Measurements from ENCODE around the gene SYNGAP1.

The SYNGAP1 gene

DNA sequence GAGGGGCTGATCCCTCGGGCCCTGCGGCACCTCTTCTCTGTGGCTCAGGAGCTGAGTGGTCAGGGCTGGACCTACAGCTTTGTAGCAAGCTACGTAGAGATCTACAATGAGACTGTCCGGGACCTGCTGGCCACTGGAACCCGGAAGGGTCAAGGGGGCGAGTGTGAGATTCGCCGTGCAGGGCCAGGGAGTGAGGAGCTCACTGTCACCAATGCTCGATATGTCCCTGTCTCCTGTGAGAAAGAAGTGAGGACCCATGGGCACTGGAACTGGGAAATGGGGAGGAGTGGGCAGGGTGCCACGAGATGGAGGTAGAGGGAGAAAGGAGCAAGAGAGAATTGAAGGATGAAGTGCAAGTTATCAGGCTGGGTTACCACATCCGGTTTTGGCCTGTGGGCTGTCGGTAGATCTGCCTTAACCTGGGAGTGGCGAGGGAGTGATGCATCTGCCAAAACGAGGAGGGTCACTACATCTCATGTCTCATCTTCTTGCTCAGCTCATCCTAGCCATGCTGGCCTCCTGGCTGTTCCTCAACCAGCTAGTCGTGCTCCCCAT, 14.4 kb upstream of the SYNGAP1 start:
- no peak for DNase-seq

DNA sequence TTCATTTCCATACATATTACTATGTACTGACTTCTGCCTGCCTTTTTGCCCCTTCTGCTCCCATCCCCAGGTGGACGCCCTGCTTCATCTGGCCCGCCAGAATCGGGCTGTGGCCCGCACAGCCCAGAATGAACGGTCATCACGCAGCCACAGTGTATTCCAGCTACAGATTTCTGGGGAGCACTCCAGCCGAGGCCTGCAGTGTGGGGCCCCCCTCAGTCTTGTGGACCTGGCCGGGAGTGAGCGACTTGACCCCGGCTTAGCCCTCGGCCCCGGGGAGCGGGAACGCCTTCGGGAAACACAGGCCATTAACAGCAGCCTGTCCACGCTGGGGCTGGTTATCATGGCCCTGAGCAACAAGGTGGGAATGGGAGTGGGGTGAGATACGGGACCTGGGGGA, 13.7 kb upstream of the SYNGAP1 start:
- no peak for DNase-seq

DNA sequence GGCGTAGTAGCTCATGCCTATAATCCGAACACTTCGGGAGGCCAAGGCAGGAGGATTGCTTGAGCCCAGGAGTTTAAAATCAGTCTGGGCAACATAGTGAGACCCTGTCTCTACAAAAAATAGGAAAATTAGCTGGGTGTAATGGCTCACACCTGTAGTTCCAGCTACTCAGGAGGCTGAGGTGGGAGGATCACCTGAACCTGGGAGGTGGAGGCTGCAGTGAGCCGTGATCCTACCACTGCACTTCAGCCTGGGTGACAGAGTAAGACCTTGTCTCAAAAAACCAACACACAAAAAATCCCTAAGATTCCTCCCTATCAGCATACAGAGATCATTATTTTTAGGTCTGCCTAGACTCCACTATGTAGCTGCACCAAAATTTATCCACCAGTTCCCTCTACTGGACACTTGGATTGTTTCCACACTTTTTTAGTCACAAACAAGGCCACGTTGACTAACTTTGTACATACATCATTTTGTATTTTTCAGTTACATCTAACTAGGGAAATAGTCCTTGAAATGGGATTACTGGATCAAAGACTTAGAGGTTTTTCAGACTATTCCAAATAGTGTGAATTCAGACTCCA, 12.6 kb upstream of the SYNGAP1 start:
- DNase-seq = no peak

DNA sequence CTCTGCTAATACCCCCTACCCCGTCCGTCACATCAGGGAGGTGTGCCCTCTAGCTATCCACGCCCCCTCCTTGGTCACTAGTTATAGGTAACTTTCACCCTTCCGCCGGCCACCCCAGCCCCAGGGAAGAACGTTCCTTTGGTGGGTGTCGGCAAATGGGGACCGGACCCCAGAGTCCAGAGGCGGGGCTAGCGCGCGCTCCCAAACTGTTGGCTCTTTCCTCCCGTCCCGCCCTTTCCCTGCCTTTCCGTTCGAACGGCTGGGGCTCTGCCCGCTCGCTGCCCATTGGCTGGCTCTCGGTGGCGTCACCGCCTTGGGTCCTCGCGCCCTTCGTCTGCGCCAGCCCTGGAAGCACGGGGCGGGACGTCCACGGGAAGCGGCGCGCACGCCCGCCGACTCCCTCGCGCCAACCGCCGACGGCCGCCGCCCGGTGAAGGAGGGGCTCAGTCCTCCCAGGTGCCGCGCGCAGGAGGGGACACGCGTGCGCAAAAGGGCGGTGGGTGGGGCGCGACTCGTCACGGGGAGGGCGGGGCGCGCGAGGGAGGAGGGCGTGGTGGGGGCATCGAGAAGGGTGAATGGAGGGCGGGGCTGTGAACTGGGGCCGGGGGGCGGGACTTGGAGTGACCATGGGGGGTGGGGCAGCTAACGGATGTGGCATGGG, 9.7 kb upstream of the SYNGAP1 start:
- peak; percentile 97 for DNase-seq

DNA sequence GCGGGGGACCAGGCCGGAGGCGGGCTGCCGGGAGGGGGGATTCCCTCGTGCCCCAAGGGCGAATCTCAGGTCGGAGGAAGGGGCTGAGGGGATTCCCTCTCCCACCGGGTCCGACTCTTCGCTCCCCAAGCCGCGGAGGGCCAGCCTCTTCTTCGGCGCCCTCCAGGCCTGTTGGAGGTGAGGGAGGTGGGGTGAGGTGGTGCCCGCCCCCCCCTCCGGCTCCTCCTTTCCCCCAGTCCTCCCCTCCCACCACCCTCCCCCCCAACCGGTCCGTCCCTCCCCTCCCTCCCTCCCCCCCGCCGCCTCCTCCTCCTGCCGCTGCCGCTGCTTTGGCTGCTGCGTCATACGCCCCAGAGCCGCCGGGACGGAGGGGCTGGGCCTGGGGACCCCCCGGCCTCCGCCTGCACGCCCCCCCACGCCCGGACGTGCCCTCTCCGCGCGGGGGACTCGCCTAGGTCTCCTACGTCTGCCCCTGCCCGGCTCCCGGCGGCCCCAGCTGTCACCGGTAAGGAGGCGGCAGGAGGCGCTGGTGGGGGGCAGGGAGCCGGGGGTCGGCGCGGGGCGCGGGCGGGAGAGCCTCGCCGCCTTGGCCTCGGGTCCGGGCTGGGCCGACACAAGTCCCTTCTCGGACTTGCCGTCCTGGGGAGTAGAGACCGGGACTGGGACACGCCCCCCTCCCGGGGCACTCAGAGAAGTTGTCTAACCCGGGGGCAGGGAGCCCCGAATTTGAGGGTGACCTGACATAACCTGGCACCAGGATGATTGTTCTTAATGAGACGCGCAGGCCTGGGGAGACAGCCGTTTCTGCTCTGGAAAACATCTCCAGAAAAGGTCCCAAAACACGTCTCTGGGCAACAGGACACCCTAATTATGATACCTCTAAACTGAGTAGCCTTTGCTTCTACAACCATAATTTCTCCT, 8.9 kb upstream of the SYNGAP1 start, which contains the start of gene PHF1:
TSS of gene PHF1 (plus strand) at position 304 of the 921 bp plus-strand sequence. CDS start 1,250 bp downstream, outside the sequence.
- DNase-seq = peak; percentile 79

DNA sequence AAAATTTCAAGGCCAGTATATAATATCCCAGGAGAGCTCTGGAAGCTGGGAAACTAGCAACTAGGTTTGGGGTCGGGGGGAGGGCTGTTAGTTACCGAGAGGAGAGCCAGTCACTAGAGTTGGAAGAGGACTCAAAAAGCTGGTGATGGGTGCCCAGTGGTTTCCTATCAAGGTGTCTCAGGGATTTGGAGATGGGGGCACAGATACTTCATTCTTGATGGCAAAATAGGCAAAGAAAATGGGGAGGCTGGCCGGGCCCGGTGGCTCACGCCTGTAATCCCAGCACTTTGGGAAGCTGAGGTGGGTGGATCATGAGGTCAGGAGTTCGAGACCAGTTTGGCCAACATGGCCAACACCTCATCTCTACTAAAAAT, 8.2 kb upstream of the SYNGAP1 start:
- DNase-seq = no peak

DNA sequence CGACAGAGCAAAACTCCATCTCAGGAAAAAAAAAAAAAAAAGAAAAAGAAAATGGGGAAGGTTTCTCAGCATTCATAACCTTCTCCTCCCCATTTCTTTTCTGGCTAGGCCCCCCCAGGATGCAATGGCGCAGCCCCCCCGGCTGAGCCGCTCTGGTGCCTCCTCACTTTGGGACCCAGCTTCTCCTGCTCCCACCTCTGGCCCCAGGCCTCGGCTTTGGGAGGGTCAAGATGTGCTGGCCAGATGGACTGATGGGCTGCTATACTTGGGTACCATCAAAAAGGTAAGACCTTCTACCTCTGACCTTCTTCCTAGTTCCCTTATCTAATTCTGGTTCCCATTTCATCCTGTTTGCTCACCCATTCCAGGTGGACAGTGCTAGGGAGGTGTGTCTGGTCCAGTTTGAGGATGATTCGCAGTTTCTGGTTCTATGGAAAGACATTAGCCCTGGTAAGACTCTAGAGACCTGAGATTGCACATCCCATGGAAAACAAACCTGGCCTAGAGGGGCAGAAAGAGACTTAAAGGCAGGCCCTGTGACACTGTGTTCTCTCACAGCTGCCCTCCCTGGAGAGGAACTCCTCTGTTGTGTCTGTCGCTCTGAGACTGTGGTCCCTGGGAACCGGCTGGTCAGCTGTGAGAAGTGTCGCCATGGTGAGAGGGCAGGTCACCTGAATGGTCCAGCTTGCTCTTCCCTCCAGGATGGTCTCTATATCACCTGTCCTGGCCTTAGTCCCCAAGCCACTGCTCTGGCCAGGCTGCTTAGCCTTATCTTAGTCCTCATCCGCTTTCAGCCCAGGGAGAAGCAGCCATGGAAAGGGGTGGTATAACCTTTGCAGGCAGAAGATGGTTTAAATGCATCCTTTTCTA, 7.5 kb upstream of the SYNGAP1 start:
- no peak for DNase-seq

DNA sequence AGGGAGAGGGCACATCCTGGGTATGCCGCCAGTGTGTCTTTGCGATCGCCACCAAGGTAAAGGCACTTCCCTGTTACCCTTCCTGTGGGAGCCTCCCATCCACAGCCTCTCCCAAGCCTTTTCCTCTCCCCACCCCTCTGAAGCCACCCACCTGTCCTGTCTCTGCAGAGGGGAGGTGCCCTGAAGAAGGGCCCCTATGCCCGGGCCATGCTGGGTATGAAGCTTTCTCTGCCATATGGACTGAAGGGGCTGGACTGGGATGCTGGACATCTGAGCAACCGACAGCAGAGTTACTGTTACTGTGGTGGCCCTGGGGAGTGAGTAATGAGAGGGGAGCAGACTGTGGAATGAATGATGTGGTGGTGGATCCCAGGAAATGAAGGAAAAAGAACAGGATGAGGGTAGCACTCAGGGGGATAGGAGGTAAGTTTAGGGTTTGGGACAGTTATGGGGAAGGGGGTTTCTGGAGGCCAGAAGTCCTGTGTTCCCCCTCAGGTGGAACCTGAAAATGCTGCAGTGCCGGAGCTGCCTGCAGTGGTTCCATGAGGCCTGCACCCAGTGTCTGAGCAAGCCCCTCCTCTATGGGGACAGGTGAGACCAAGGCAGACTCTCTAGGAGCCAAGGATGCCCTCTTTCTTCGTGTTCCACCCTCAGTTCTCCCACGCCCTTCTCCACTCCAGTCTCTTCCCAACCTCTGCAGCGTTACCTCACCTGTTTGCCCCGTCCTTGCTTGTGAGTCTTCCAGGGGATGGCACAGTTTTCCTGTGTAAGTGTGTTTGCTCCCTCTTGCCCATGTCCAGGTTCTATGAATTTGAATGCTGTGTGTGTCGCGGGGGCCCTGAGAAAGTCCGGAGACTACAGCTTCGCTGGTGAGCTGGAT, 6.4 kb upstream of the SYNGAP1 start:
- DNase-seq = no peak

DNA sequence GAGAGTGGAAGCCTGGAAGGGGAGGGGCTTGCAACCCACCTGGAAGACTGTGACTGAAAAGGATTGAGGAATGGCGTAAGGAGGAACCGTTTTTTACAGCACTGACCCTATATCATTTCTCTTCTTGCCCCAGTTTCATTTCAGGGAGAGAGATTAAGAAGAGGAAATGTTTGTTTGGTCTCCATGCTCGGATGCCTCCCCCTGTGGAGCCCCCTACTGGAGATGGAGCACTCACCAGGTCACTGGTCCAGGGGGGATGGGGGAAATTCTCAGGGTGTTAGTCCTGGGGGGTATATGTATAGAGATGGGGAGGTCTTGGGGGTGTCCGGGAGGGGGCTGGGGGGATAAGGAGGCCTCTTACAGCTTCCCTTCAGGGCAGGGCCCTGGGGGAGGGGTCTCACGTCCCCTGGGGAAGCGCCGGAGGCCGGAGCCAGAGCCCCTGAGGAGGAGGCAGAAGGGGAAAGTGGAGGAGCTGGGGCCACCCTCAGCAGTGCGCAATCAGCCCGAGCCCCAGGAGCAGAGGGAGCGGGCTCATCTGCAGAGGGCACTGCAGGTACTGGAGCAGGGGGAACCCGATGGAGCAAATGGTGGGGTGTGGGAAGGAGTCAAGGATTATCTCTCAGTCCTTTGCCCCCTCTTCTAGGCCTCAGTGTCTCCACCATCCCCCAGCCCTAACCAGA, 5.1 kb upstream of the SYNGAP1 start:
- no peak for DNase-seq

DNA sequence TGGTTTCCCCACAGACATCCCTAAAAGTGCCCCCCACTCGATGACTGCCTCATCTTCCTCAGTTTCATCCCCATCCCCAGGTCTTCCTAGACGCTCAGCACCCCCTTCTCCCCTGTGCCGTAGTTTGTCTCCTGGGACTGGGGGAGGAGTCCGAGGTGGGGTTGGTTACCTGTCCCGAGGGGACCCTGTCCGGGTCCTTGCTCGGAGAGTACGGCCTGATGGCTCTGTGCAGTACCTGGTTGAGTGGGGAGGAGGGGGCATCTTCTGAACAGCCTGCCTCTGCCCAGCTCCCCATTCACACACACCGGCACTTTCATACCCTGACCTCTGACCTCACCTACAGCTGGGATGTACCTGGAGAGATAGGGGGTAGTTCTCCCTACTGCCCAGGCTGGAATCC, 4.0 kb upstream of the SYNGAP1 start:
- no peak for DNase-seq

DNA sequence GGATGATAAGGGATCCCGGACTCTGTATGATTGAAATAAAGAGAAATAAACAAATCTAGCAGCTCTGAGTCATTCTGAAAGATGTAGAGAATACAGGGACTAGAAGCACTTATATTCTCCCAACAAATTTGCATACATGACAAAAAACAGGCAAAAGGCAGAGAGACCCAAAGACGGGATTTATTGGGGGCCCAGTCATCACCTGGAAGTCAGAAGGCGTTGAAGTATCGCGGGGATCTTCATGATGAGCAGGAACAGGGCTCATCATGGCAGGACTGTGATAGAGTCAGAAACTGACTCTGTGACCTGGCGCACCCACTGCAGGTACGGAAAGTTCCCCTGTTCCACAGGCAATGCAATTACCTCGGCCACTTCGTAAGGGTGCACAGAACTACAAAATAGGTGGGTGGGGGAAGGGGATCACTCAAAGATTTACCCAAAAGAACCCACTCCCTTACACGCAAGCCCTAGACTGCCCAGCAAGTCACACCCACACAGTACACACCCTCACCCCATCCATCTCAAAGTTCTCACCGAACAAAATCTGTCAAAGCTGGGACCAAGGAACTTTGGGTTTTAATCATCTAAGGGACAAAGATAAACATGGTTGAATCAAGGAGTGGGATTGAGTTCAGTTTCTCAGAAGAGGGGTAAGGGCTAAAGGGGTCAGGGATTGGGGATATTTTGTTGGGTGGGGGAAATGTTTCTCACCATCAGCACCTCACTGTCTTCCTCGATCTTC, 3.3 kb upstream of the SYNGAP1 start:
- no peak for DNase-seq

DNA sequence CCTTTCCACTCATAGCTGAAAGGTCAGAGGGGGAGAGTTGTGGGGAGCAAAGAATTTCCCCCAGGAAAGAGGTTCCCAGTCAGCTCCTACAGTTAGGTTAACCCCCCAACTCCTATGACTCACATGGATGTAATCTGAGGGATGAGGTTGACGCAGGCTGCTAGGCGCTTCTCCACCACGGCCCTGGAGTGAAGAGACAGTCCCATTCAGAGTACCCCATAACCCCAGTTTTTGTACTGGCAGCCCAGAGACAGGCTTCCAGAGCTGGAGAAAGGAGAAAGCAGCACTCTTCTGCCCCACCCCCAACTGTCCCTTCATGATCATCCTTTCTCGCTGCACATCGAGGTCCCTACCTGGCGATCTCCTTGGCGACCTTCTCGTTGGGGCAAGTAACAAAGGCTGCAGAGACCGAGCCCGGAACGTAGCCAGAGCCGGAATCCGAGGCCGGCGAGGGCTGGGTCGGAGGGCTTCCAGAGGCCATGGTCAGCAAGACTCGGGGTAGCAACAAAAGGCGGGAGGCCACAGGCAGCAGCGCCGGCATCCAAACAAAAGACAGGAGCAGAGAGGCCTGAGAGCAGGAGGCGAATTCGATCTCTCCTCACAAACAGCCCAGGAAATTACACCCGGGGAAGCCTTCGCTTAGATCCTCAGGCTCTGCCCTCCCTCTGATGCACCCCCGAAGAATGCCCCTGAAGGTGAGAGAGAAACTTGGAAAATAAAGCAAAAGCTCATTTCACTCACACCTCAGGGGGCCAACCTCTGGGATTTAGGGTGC, 2.5 kb upstream of the SYNGAP1 start:
- no peak for DNase-seq

DNA sequence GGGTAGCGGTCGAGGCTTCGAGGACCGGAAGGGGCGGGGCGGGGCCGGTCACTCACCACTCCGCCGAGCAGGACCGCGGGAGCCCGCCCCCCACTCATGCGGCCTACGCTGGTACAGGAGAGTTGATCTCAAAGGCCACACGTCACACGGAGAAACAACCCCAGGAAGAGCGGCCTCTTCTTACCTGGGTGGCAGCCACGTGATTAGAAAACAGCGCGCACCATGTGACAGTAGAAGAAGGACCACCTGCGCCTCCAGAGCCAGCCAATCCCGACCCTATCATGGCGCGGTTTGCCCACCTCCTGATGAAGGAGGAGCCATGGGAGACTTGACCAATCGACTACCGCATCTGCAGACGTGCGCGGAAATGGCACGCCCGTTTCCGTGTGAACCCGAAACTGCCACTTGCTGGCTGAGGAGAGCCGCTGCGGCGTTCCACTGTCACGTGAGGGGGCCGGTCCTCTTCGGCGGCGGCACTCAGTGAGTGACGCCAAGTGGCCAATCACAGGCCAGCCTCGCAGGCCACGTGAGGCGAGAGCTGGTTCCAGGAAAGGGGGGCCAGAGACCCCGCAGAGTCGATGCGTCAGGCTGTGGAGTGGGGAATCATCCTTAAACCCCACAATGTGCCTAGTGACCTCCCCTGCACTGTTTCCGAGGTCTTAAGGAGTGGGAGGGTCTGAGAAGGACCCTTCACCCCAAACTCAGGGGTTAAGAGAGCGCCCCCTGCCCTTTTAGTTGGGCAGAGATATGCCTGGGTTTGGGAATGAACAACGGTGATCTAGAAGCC, 1.8 kb upstream of the SYNGAP1 start, which contains the start of gene CUTA:
TSS of gene CUTA (minus strand) at position 205 of the 787 bp plus-strand sequence. CDS start at position 98, 107 bp downstream.
- DNase-seq = peak; percentile 98

DNA sequence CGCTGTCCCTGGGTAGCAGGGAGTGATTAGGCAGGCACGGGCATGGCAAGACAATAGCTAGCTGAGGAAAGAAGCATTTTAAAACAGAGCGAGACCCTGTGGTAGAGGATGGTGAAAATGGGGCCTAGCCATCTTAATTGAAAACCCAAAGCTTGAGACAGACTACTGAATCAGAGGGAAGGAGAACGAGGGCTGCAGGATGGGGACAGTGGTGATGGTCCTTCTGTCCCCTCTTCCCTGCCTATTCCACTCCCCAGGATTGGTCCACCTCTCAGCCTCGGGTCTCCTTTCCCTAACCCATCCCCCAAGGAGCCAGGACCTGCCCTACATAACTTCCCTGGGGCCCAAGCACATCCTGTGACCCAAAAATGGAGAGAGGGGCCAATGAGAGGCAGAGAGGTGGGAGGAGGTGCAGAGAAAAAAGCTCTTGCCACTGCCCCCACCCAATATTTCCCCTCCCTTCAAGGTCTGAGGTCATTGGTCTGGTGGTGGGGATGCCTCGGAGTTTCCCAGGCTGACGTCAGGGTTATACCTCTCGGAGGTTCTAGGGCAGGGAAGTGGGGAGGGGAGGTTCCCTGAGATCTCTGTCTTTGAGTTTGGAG, 1.1 kb upstream of the SYNGAP1 start:
- no peak for DNase-seq

DNA sequence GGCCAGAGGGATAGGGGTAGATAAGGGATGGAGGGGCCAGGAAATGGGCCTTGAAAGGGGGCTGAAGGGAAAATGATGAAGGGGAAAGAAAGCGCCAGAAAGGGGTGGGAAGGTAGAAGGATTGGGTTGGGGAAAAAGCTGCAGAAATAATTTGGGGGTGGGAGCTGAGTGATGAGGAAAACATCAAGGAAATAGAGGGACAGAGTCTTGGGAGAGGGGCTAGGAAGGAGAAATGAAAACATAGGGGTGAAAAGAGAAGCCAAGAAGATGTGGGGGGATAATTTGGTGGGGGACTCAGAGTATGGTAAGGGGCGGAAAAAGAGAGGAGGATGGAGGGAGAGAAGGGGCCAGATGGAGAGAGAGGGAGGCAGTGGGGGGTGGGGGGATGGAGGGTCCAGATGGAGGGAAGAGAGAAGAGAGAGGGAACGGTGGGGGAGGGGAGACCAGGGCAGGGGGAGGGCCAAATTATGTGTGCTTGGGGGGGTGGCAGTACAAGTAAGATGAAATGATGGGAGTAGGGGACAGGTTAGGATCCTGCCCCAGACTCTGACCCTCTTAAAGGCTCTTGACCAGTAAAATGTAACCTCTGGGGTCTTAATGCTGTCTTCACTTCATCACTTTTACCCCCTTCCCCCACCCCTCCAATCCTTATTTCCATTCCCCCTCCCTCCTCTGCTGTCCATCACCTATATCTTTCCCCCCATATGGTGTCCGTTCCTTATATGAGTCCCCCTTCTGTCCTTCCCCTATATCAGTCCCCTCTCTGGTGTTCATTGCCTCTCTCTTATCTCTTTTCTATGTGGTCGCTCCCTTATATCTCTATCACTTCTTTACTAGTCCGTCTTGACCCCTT, 852 bp downstream of the SYNGAP1 start:
- DNase-seq = peak; percentile 13

DNA sequence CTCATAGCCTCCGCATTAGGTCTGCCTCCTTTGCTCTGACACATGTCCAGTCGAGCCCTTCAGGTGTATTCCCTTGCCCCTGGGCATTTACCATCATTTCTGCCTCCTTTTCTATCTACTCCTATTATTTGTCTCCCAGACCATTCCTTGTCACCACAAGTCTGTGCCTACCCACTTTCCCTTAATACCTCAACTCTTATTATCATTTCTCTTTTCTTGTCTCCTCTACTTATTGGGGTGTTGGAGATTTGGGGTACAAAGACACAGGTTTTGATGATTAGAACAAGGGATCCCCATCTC, 1.4 kb downstream of the SYNGAP1 start:
- no peak for DNase-seq

DNA sequence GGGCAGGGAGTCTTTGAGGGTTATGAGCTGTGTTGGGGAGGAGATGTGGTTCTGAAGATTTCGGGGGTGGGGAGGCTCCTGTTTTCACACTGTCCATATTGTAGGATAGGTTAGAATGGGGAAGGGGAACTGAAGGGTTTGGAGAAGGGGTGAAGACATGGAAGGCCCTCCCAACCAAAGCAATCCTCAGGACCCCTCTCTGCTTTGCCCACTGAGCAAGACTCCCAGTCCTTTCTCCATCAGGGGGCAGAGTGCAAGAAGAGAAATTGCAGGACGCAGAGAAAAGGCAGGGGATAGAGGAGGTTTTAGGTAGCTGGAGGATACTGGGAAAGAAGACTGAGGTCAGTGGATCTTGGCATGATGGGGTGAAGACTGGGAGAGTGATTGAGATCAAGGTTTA, 3.9 kb downstream of the SYNGAP1 start:
- no peak for DNase-seq

Measured in retina (tissue), 1 donor.